ENCODE measurements around the gene FOXB1. TPM values are rescaled to one million over a fixed set of nuclear protein-coding genes. Genes with fewer than 3 reads are reported as not detected.

Gene FOXB1
- polyA plus RNA-seq, 3 donors = 0.06 to 0.19 TPM; not detected in 1

- DNase-seq (ENCODE audit: extremely low read depth in 1 of 11, low read depth in 9 of 11, low spot score in 4 of 11) = no peak
Observed at GRCh38 chr15:59997070-59997701, 6.9 kb upstream of the FOXB1 start.

GRCh38 chr15:59998305-59998949, 5.7 kb upstream of the FOXB1 start:
- DNase-seq (ENCODE audit: extremely low read depth in 1 of 11, low read depth in 9 of 11, low spot score in 4 of 11) = no peak

- DNase-seq (ENCODE audit: extremely low read depth in 1 of 11, low read depth in 9 of 11, low spot score in 4 of 11) = no peak
Observed at GRCh38 chr15:59998950-59999611, 5.0 kb upstream of the FOXB1 start.

- DNase-seq (ENCODE audit: extremely low read depth in 1 of 11, low read depth in 9 of 11, low spot score in 4 of 11) = no peak
Observed at GRCh38 chr15:59999612-60000112, 4.4 kb upstream of the FOXB1 start.

GRCh38 chr15:60000113-60000823, 3.8 kb upstream of the FOXB1 start:
- no peak for DNase-seq (ENCODE audit: extremely low read depth in 1 of 11, low read depth in 9 of 11, low spot score in 4 of 11)

- DNase-seq (ENCODE audit: extremely low read depth in 1 of 11, low read depth in 9 of 11, low spot score in 4 of 11) = no peak
Observed at GRCh38 chr15:60000824-60001609, 3.1 kb upstream of the FOXB1 start.

GRCh38 chr15:60001610-60002527, 2.2 kb upstream of the FOXB1 start:
- no peak for DNase-seq (ENCODE audit: extremely low read depth in 1 of 11, low read depth in 9 of 11, low spot score in 4 of 11)

- no peak for DNase-seq (ENCODE audit: extremely low read depth in 1 of 11, low read depth in 9 of 11, low spot score in 4 of 11)
Observed at GRCh38 chr15:60002528-60003218, 1.4 kb upstream of the FOXB1 start.

- no peak for DNase-seq (ENCODE audit: extremely low read depth in 1 of 11, low read depth in 9 of 11, low spot score in 4 of 11)
Observed at GRCh38 chr15:60003243-60004008, 685 bp upstream of the FOXB1 start.

GRCh38 chr15:60004846-60005351, 788 bp downstream of the FOXB1 start:
- DNase-seq (ENCODE audit: extremely low read depth in 1 of 11, low read depth in 9 of 11, low spot score in 4 of 11) = no peak

- DNase-seq (ENCODE audit: extremely low read depth in 1 of 11, low read depth in 9 of 11, low spot score in 4 of 11) = no peak
Observed at GRCh38 chr15:60005352-60006202, 1.5 kb downstream of the FOXB1 start.

- DNase-seq (ENCODE audit: extremely low read depth in 1 of 11, low read depth in 9 of 11, low spot score in 4 of 11) = no peak
Observed at GRCh38 chr15:60006203-60006862, 2.2 kb downstream of the FOXB1 start.

- no peak for DNase-seq (ENCODE audit: extremely low read depth in 1 of 11, low read depth in 9 of 11, low spot score in 4 of 11)
Observed at GRCh38 chr15:60006873-60007272, 2.8 kb downstream of the FOXB1 start.

- DNase-seq (ENCODE audit: extremely low read depth in 1 of 11, low read depth in 9 of 11, low spot score in 4 of 11) = no peak
Observed at GRCh38 chr15:60009124-60009960, 5.2 kb downstream of the FOXB1 start.

Measured in renal cortex interstitium (tissue), 11 donors.